Stimulated activated CD4-positive, alpha-beta T cell treated with anti-CD3 and anti-CD28 coated beads, Interleukin-1b, Interleukin-23, amount 100 ng/mL, for 4 hours (primary cell): ENCODE data around the gene LRMDA.

Experiments used
- DNase-seq, 2 donors: peaks; one replicate each; pipeline ENCODE4 v3.0.0-alpha.2; 2020; ENCODE audit warnings: low read depth in 2 of 2

The LRMDA gene

GRCh38 chr10:75542084-75542483 is 110.7 kb downstream of the LRMDA start:
- DNase-seq = no peak

- no peak for DNase-seq
Observed at GRCh38 chr10:75542906-75543305, 111.5 kb downstream of the LRMDA start.

- no peak for DNase-seq
Observed at GRCh38 chr10:75544386-75544785, 113.0 kb downstream of the LRMDA start.

- no peak for DNase-seq
Observed at GRCh38 chr10:75544993-75545706, 113.7 kb downstream of the LRMDA start.

- DNase-seq = no peak
Observed at GRCh38 chr10:75546004-75546403, 114.6 kb downstream of the LRMDA start.

- DNase-seq = no peak
Observed at GRCh38 chr10:75547391-75548298, 116.2 kb downstream of the LRMDA start.

GRCh38 chr10:75548356-75548755 is 116.9 kb downstream of the LRMDA start:
- DNase-seq = no peak

- DNase-seq = no peak
Observed at GRCh38 chr10:75550191-75550590, 118.8 kb downstream of the LRMDA start.

- no peak for DNase-seq
Observed at GRCh38 chr10:75552171-75552570, 120.7 kb downstream of the LRMDA start.

- DNase-seq = no peak
Observed at GRCh38 chr10:75553550-75553949, 122.1 kb downstream of the LRMDA start.

GRCh38 chr10:75555323-75555722 is 123.9 kb downstream of the LRMDA start:
- DNase-seq = no peak

GRCh38 chr10:75556320-75556719 is 124.9 kb downstream of the LRMDA start:
- no peak for DNase-seq

- DNase-seq = no peak
Observed at GRCh38 chr10:75565286-75566251, 134.1 kb downstream of the LRMDA start.

GRCh38 chr10:75568450-75569130 is 137.2 kb downstream of the LRMDA start:
- no peak for DNase-seq

- DNase-seq = no peak
Observed at GRCh38 chr10:75569506-75569905, 138.1 kb downstream of the LRMDA start.

GRCh38 chr10:75572478-75572877 is 141.1 kb downstream of the LRMDA start:
- no peak for DNase-seq

- no peak for DNase-seq
Observed at GRCh38 chr10:75575940-75576339, 144.5 kb downstream of the LRMDA start.

- DNase-seq = no peak
Observed at GRCh38 chr10:75582102-75582501, 150.7 kb downstream of the LRMDA start.

- DNase-seq = no peak
Observed at GRCh38 chr10:75585294-75585693, 153.9 kb downstream of the LRMDA start.

GRCh38 chr10:75586814-75587213 is 155.4 kb downstream of the LRMDA start:
- DNase-seq = no peak

- DNase-seq = no peak
Observed at GRCh38 chr10:75588031-75588430, 156.6 kb downstream of the LRMDA start.
